Inferior parietal cortex (tissue), 1 donor: ENCODE data around the gene ZNF138.
"Not testable (repeated sequence)": the region's sequence is repeated elsewhere in the genome, so short reads cannot be mapped to it uniquely, and the experiment has no call there.

ENCODE experiments used
- DNase-seq: peaks from one replicate; pipeline ENCODE4 v3.0.0-alpha.2; 2016; ENCODE audit errors: extremely low spot score

The ZNF138 gene

GRCh38 chr7:64838051-64838450 lies 43.8 kb downstream of the ZNF138 start:
- not testable (repeated sequence) for DNase-seq

GRCh38 chr7:64838691-64839090 lies 44.5 kb downstream of the ZNF138 start:
- no peak for DNase-seq

- no peak for DNase-seq
Measured at GRCh38 chr7:64839910-64840309, 45.7 kb downstream of the ZNF138 start.

- DNase-seq = no peak
Measured at GRCh38 chr7:64849250-64849923, 55.2 kb downstream of the ZNF138 start.

- DNase-seq = no peak
Measured at GRCh38 chr7:64849924-64850499, 55.8 kb downstream of the ZNF138 start.

GRCh38 chr7:64853679-64854078 lies 59.5 kb downstream of the ZNF138 start:
- DNase-seq = no peak

- no peak for DNase-seq
Measured at GRCh38 chr7:64854969-64855368, 60.7 kb downstream of the ZNF138 start.

- DNase-seq = no peak
Measured at GRCh38 chr7:64863021-64863420, 68.8 kb downstream of the ZNF138 start.

GRCh38 chr7:64863530-64863929 lies 69.3 kb downstream of the ZNF138 start:
- DNase-seq = not testable (repeated sequence)

- DNase-seq = no peak
Measured at GRCh38 chr7:64863969-64864368, 69.7 kb downstream of the ZNF138 start.

- no peak for DNase-seq
Measured at GRCh38 chr7:64867863-64868440, 73.7 kb downstream of the ZNF138 start.

- no peak for DNase-seq
Measured at GRCh38 chr7:64868499-64868898, 74.3 kb downstream of the ZNF138 start.

GRCh38 chr7:64869121-64869725 lies 75.0 kb downstream of the ZNF138 start:
- no peak for DNase-seq

GRCh38 chr7:64869912-64870562 lies 75.8 kb downstream of the ZNF138 start:
- DNase-seq = no peak

- DNase-seq = no peak
Measured at GRCh38 chr7:64870656-64871055, 76.4 kb downstream of the ZNF138 start.

- DNase-seq = no peak
Measured at GRCh38 chr7:64871761-64872160, 77.5 kb downstream of the ZNF138 start.

- no peak for DNase-seq
Measured at GRCh38 chr7:64872351-64873154, 78.3 kb downstream of the ZNF138 start.

GRCh38 chr7:64873155-64873500 lies 78.9 kb downstream of the ZNF138 start:
- DNase-seq = no peak

GRCh38 chr7:64873517-64873916 lies 79.3 kb downstream of the ZNF138 start:
- no peak for DNase-seq

- no peak for DNase-seq
Measured at GRCh38 chr7:64874114-64874513, 79.9 kb downstream of the ZNF138 start.

GRCh38 chr7:64874562-64875250 lies 80.5 kb downstream of the ZNF138 start:
- no peak for DNase-seq
